Measurements from ENCODE around the gene SSBP2.

GRCh38 chr5:81513473-81513872 is 237.4 kb downstream of the SSBP2 start:
- TF ChIP-seq EP300 (IDR thresholded peaks at IDR 0.05) = no peak
- no peak for TF ChIP-seq POLR2A (IDR thresholded peaks at IDR 0.05)
